ENCODE results near the gene HS3ST6.

HS3ST6 gene

GRCh38 chr16:1953734-1954133 is 35.5 kb upstream of the HS3ST6 start:
- no peak overlapping the region for H3K27ac ChIP-seq
- TF ChIP-seq CTCF (IDR thresholded peaks at IDR 0.05; ENCODE audit: low read depth, low read length, missing control alignments) = no peak
- H3K27me3 ChIP-seq (replicated peaks) = no peaks in the 10 kb centered on the region
- no peak for DNase-seq
- no peaks in the 10 kb centered on the region for H3K36me3 ChIP-seq (replicated peaks)
- no peak overlapping the region for H3K4me3 ChIP-seq (ENCODE audit: low read depth, low read length)
- in situ Hi-C loops (cut with HindIII; ENCODE audit: low pct_ligation_motif_present, low sequenced_read_pairs) = no loop called here

DNA sequence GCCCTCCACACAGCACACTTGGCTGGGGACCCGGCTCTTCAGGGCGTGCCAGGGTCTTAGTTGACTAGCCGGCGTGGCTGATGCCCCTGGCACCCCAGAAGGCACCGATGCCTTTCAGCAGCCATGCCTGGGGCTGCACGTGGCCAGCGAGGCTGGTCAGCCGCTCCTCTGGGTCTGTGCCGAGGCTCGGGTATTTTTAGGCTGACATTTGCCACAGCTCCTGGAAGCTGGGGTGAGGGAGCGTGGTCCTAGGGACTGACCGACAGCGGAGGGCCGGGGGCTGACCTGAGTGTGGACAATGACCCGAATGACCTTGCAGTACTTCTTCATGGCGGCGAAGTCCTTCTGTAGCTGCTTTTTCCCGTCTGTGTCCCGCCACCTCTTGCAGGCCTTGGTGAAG is 32.3 kb upstream of the HS3ST6 start:
- DNase-seq = no peak
- no peaks in the 10 kb centered on the region for H3K27me3 ChIP-seq (replicated peaks)
- no peaks in the 10 kb centered on the region for H3K36me3 ChIP-seq (replicated peaks)
- H3K27ac ChIP-seq = no peak overlapping the region
- H3K4me3 ChIP-seq (ENCODE audit: low read depth, low read length) = no peak overlapping the region
- in situ Hi-C loops (cut with HindIII; ENCODE audit: low pct_ligation_motif_present, low sequenced_read_pairs) = no loop called here
- no peak for TF ChIP-seq CTCF (IDR thresholded peaks at IDR 0.05; ENCODE audit: low read depth, low read length, missing control alignments)

DNA sequence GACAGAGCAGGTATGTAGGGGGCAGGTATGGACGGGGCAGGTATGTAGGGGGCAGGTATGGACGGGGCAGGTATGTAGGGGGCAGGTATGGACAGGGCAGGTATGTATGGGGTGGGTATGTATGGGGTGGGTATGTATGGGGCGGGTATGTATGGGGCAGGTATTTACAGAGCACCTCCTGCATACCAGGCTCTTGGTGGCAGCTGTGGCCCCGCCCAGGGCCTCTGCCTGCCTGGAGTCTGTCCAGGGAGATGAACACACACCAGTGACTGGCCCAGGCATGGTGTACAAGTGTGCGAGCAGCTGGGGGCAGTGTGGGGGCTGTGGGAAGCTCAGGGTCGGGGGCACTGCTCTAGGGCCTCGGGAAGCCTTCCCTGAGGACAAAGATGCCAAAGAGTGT is 31.8 kb upstream of the HS3ST6 start:
- DNase-seq = no peak
- Histone ChIP-seq H3K27ac (no peak overlapping the region), H3K27me3 (replicated peaks) (no peaks in the 10 kb centered on the region), H3K36me3 (replicated peaks) (no peaks in the 10 kb centered on the region), H3K4me3 (ENCODE audit: low read depth, low read length) (no peak overlapping the region)
- no peak for TF ChIP-seq CTCF (IDR thresholded peaks at IDR 0.05; ENCODE audit: low read depth, low read length, missing control alignments)
- in situ Hi-C loops (cut with HindIII; ENCODE audit: low pct_ligation_motif_present, low sequenced_read_pairs) = no loop called here

- no peaks in the 10 kb centered on the region for H3K27me3 ChIP-seq (replicated peaks)
- no peak for TF ChIP-seq CTCF (IDR thresholded peaks at IDR 0.05; ENCODE audit: low read depth, low read length, missing control alignments)
- in situ Hi-C loops (cut with HindIII; ENCODE audit: low pct_ligation_motif_present, low sequenced_read_pairs) = no loop called here
- no peak overlapping the region for H3K27ac ChIP-seq
- H3K4me3 ChIP-seq (ENCODE audit: low read depth, low read length) = no peak overlapping the region
- no peak for DNase-seq
- no peaks in the 10 kb centered on the region for H3K36me3 ChIP-seq (replicated peaks)
Observed at GRCh38 chr16:1949507-1949906, 31.3 kb upstream of the HS3ST6 start.

GRCh38 chr16:1947369-1947670 is 29.1 kb upstream of the HS3ST6 start:
- TF ChIP-seq CTCF (IDR thresholded peaks at IDR 0.05; ENCODE audit: low read depth, low read length, missing control alignments) = no peak
- Histone ChIP-seq H3K27ac (no peak overlapping the region), H3K27me3 (replicated peaks) (no peaks in the 10 kb centered on the region), H3K36me3 (replicated peaks) (no peaks in the 10 kb centered on the region), H3K4me3 (ENCODE audit: low read depth, low read length) (no peak overlapping the region)
- no peak for DNase-seq
- in situ Hi-C loops (cut with HindIII; ENCODE audit: low pct_ligation_motif_present, low sequenced_read_pairs) = no loop called here

DNA sequence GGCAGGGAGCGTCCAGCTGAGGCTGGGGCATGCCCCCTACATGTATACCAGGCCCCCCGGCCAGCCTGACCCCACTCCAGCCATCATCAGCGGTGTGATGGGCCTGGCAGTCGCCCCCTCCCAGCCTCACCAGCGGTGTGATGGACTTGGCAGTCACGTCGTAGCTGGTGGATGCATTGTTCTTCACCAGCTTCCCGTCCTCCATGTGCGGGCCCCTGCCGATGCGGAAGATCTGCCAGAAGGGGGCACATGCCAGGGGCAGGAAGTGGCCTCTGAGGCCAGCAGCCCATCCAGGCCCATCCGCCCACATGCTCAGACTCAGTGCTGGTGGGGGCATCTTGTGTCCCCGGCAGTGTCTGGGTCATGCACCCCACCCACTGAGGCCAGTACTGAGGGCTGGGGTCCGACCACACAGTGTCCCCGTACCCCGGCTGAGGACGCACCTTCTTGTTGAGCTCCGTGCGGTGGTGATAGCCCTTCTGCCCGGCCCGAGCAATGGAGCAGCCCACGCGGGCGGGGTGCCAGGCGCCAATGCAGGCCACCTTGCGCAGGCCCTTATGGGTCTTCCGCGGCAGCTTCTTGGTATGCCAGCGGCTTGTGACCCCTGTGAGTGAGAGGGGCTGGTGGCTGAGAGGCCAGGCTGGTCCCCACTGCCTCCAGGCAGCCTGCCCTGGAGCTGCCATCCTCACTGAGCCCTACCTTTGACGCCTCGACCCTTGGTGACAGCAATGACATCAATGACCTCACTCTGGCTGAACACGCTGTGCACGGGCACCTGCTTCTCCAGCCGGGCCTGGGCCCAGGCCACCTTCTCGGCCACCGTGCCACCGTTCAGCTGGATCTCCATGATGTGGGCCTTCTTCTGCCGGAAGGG is 28.5 kb upstream of the HS3ST6 start:
- no peak overlapping the region for H3K27ac ChIP-seq

More for the DNA sequence above, 28.5 kb upstream of the HS3ST6 start:
- no peak overlapping the region for H3K4me3 ChIP-seq (ENCODE audit: low read depth, low read length)
- DNase-seq = no peak
- H3K27me3 ChIP-seq (replicated peaks) = no peaks in the 10 kb centered on the region
- in situ Hi-C loops (cut with HindIII; ENCODE audit: low pct_ligation_motif_present, low sequenced_read_pairs) = no loop called here
- no peaks in the 10 kb centered on the region for H3K36me3 ChIP-seq (replicated peaks)
- TF ChIP-seq CTCF (IDR thresholded peaks at IDR 0.05; ENCODE audit: low read depth, low read length, missing control alignments) = peak; percentile 7

All from brain microvascular endothelial cell (primary cell).